Epithelial cell of esophagus (primary cell): ENCODE data around the gene SLC7A9.
"Not testable (repeated sequence)": the region's sequence is repeated elsewhere in the genome, so short reads cannot be mapped to it uniquely, and the experiment has no call there.

Experiments used
- DNase-seq: peaks from one replicate; pipeline ENCODE4 v3.0.0; 2010; ENCODE audit warnings: low read depth
- H3K4me3 ChIP-seq: 2 replicates; pipeline ENCODE4 v1.5.1; 2011; ENCODE audit warnings: mild to moderate bottlenecking, low read length, control low read depth
- TF ChIP-seq, protein P1 (sequence below): IDR thresholded peaks from 2 replicates; pipeline ENCODE4 v1.5.1; 2011; ENCODE audit warnings: low read depth, mild to moderate bottlenecking, low read length, control low read depth, inconsistent platforms; ENCODE audit not compliant: insufficient read depth; ENCODE audit errors: missing control alignments

The SLC7A9 gene

DNA sequence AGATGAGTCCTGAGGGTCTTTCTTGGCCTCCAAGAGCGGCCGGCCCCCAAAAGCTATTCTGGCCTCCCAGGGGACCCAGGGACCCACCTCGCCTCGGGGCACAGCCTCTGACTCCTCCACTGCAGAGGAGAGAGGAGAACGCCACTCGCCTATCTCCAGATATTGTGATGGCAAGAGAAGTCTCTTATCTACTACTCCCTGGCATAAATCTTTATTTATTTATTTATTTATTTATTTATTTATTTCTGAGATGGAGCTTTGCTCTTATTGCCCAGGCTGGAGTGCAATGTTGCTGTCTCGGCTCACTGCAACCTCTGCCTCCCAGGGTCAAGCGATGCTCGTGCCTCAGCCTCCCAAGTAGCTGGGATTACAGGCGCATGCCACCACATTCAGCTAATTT lies 11.0 kb downstream of the SLC7A9 start:
- DNase-seq, result no peak
- TF ChIP-seq, protein P1, sequence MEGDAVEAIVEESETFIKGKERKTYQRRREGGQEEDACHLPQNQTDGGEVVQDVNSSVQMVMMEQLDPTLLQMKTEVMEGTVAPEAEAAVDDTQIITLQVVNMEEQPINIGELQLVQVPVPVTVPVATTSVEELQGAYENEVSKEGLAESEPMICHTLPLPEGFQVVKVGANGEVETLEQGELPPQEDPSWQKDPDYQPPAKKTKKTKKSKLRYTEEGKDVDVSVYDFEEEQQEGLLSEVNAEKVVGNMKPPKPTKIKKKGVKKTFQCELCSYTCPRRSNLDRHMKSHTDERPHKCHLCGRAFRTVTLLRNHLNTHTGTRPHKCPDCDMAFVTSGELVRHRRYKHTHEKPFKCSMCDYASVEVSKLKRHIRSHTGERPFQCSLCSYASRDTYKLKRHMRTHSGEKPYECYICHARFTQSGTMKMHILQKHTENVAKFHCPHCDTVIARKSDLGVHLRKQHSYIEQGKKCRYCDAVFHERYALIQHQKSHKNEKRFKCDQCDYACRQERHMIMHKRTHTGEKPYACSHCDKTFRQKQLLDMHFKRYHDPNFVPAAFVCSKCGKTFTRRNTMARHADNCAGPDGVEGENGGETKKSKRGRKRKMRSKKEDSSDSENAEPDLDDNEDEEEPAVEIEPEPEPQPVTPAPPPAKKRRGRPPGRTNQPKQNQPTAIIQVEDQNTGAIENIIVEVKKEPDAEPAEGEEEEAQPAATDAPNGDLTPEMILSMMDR, result no peak
- no peak overlapping the region for H3K4me3 ChIP-seq

DNA sequence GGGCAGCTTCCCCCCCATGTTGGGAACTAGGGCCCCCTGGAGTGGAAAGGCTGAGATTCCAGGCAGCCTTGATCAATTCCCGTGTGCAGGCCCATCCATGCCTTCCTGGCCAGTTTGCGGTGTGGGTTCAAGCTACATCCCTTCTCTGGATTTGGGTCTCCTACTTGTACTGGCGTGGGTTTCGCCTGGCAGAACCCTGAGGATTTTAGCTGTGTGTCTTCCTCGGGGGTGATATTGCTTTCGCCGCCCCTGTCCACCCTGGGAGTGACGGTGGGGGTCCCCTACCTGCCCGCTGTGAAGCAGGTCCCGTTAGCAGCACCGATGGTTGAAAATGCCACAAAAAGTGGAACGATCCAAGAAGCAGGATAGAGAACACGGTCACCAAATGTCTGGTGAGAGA lies 11.4 kb downstream of the SLC7A9 start:
- TF ChIP-seq, protein P1, result no peak
- no peak overlapping the region for H3K4me3 ChIP-seq
- DNase-seq, result no peak

DNA sequence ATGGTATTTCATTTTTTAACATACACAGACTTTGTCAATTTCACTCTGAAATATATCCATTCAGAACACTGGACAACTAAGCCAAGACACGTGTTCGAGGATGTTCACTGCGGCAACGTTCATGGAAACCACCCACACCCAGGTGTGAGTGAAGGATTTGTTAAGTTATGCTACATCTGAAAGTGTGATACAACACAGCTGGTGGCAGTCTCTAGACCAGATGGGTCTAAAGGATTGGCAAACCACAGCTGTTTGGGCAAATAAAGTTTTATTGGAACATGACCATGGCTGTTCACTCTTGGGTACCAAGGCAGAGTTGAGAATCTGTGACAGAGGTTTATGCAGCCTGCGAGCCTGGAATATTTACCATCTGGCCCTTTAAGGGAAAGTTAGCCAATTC lies 12.0 kb downstream of the SLC7A9 start:
- TF ChIP-seq, protein P1, result no peak
- no peak for DNase-seq
- no peak overlapping the region for H3K4me3 ChIP-seq

DNA sequence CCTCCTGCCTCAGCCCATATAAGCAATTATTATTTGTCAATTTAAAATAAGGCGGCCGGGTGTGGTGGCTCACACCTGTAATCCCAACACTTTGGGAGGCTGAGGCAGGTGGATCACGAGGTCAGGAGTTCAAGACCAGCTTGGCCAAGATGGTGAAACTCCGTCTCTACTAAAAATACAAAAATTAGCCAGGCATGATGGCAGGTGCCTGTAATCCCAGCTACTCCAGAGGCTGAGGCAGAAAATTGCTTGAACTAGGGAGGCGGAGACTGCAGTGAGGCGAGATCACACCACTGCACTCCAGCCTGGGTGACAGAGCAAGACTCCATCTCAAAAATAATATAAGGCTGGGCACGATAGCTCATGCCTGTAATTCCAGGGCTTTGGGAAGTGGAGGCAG lies 12.7 kb downstream of the SLC7A9 start:
- not testable (repeated sequence) for DNase-seq

GRCh38 chr19:32852216-32852615 lies 17.4 kb downstream of the SLC7A9 start:
- TF ChIP-seq, protein P1, result no peak
- no peak overlapping the region for H3K4me3 ChIP-seq
- DNase-seq, result no peak

More for the DNA sequence above, 12.7 kb downstream of the SLC7A9 start:
- H3K4me3 ChIP-seq, result not testable (repeated sequence)

DNA sequence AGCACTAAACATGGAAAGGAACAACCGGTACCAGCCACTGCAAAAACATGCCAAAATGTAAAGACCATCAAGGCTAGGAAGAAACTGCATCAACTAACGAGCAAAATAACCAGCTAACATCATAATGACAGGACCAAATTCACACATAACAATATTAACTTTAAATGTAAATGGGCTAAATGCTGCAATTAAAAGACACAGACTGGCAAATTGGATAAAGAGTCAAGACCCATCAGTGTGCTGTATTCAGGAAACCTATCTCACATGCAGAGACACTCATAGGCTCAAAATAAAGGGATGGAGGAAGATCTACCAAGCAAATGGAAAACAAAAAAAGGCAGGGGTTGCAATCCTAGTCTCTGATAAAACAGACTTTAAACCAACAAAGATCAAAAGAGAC lies 21.5 kb downstream of the SLC7A9 start:
- not testable (repeated sequence) for DNase-seq

GRCh38 chr19:32843716-32844245 lies 25.8 kb downstream of the SLC7A9 start:
- TF ChIP-seq, protein P1, result no peak
- DNase-seq, result no peak
- no peak overlapping the region for H3K4me3 ChIP-seq

More for the DNA sequence above, 21.5 kb downstream of the SLC7A9 start:
- not testable (repeated sequence) for H3K4me3 ChIP-seq

DNA sequence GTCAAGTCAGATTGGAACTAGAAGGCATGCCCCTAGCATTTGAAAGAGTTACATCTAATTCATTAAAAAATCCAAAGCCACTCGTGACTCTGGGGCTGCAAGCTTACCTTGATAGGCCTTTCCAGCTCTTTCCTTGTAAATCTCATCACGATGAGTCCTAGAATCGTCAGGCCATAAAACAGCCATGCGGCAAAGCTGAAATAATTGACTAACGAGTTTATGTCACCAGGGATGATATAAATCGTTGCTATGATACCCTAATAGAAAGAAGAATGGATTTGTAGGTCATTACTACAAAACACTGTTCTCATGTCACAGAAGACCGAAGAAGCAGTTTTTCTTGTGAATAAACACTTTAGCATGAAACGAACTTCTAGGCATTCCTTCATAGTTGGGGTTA lies 27.5 kb downstream of the SLC7A9 start:
- H3K4me3 ChIP-seq, result no peak overlapping the region
- TF ChIP-seq, protein P1, result no peak
- no peak for DNase-seq
